ENCODE results near the gene TATDN3.
A peak's percentile ranks its signal among the peaks of the same experiment; 100 is the strongest.
"Not testable (repeated sequence)": the region's sequence is repeated elsewhere in the genome, so short reads cannot be mapped to it uniquely, and the experiment has no call there.

The TATDN3 gene

DNA sequence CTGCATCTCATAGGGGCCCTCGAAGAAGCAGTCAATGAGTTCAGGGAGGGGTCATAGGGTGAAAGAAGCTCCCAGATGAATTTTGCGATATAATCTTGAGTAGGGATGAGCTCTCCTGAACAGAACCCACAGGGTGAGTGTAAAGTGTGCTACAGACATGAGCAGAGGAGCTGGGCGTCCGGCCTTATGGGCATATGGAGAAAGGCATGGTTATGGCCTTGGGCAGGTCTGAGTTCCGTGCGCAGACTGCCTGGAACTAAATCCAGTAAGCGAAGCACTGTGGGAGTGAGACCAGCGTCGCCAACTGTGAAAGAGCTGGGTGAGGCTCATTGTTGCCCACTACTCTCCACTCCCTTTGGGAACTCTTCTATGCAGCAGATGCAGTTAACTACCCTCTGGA lies 28.9 kb upstream of the TATDN3 start:
- peak overlapping the region; percentile 24 for H3K27ac ChIP-seq
- TF ChIP-seq, protein P1, sequence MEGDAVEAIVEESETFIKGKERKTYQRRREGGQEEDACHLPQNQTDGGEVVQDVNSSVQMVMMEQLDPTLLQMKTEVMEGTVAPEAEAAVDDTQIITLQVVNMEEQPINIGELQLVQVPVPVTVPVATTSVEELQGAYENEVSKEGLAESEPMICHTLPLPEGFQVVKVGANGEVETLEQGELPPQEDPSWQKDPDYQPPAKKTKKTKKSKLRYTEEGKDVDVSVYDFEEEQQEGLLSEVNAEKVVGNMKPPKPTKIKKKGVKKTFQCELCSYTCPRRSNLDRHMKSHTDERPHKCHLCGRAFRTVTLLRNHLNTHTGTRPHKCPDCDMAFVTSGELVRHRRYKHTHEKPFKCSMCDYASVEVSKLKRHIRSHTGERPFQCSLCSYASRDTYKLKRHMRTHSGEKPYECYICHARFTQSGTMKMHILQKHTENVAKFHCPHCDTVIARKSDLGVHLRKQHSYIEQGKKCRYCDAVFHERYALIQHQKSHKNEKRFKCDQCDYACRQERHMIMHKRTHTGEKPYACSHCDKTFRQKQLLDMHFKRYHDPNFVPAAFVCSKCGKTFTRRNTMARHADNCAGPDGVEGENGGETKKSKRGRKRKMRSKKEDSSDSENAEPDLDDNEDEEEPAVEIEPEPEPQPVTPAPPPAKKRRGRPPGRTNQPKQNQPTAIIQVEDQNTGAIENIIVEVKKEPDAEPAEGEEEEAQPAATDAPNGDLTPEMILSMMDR (conservative IDR thresholded peaks at IDR 0.05): no peak

DNA sequence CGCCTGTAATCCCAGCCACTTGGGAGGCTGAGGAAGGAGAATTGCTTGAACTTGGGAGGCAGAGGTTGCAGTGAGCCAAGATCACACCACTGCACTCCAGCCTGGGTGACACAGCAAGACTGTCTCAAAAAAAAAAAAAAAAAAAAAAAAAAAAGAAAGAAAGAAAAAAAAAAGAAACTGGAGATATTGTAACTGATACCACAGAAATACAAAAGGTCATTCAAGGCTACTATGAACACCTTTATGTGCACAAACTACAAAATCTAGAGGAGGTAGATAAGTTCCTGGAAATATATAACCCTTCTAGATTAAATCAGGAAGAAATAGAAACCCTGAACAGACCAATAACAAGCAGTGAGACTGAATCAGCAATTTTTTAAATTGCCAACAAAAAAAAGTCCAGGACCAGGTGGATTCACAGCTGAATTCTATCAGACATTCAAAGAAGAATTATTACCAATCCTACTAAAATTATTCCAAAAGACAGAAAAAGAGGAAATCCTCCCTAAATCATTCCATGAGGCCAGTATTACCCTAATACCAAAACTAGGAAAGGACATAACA lies 26.9 kb upstream of the TATDN3 start:
- H3K27ac ChIP-seq: not testable (repeated sequence)

DNA sequence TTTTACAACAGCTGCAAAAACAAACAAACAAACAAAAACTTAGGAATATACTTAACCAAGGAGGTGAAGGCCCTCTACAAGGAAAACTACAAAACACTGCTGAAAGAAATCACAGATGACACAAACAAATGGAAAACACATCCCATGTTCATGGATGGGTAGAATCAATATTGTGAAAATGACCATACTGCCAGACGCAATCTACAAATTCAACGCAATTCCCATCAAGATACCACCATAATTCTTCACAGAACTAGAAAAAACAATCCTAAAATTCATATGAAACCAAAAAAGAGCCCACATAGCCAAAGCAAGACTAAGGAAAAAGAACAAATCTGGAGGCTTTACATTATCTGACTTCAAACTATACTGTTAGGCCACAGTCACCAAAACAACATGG lies 24.9 kb upstream of the TATDN3 start:
- peak overlapping the region; percentile 18 for H3K27ac ChIP-seq

DNA sequence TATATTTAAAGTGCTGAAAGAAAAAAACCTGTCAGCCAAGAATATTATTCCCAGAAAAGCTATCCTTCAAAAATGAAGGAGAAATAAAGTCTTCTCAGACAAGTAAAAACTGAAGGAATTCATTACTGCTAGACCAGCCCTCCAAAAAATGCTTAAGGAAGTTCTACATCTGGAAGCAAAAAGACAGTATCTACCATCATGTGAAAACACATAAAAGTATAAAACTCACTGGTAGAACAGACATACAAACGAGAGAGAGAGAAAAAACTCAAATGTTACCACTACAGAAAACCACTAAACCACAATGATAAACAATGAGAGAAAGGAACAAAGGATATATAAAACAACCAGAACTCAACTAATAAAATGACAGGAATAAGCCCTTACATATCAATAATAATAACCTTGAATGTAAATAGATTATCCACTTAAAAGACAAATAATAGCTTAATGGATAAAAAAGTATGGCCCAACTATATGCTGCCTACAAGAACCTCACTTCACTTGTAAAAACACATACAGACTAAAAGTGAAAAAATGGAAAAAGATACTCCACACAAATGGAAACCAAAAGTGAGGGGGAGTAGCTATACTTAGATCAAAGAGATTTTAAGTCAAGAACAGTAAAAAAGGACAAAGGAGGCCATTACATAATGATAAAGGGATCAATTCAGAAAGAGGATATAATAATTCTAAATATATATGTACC lies 22.1 kb upstream of the TATDN3 start:
- H3K27ac ChIP-seq: no peak overlapping the region
- TF ChIP-seq, protein P1 (conservative IDR thresholded peaks at IDR 0.05): no peak

DNA sequence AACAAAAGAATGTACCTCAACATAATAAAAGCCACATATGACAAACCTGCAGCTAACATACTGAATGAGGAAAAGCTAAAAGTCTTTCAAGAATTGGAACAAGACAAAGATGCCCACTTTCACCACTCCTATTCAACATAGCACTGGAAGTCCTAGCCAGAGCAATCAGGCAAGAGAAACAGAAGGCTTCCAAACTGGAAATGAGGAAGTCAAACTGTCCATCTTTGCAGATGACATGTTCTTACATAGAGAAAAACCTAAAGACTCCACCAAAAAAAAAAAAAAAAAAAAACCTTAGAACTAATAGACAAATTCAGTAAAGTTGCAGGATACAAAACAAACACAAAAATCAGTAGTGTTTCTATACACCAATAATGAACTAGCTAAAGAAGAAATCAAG lies 20.4 kb upstream of the TATDN3 start:
- no peak overlapping the region for H3K27ac ChIP-seq
- TF ChIP-seq, protein P1 (conservative IDR thresholded peaks at IDR 0.05): no peak

DNA sequence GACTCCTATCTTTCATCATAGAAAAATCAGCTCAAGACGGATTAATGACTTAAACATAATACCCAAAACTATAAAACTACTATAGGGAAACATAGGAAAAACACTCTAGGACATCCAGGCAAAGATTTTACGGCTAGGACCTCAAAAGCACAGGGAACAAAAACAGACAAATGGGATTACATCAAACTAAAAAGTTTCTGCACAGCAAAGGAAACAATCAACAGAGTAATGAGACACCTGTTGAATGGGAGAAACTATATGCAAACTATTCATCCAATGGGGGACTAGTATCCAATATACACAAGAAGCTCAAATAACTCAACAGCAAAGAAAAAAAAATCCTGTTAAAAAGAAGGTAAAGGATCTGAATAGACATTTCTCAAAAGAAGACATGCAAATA lies 18.7 kb upstream of the TATDN3 start:
- TF ChIP-seq, protein P1 (conservative IDR thresholded peaks at IDR 0.05): no peak
- H3K27ac ChIP-seq: no peak overlapping the region

DNA sequence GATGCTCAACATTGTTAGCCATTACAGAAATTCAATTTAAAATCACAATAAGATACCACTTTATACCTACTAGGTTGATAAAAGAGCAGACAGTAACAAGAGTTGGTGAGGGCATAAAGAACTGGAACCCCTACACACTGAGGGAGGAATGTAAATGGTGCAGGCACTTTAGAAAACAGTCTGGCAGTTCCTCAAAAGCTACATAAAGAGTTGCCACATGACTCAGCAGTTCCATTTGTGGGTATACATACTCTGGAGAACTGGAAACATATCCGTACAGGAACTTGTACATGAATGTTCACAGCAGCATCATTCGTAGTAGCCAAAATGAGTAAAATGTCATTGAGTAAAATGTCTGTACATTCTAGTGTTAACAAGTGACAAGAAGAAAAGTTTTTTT lies 17.1 kb upstream of the TATDN3 start:
- no peak overlapping the region for H3K27ac ChIP-seq

DNA sequence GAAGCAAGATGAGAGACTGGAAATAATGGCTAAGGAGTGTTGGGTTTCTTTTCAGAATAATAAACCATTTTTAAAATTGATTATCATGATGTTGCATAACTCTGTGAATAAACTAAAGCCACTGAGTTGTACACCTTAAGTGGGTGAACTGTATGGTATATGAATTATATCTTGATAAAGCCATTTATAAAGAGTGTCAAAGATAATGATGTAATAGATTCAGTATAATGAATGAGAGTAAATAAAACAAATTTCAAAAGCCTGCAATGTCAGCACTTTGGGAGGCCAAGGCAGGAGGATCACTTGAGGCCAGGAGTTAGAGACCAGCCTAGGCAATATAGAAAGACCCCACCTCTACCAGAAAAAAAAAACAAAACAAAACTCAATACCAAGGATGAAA lies 16.5 kb upstream of the TATDN3 start:
- TF ChIP-seq, protein P1 (conservative IDR thresholded peaks at IDR 0.05): no peak
- no peak overlapping the region for H3K27ac ChIP-seq

More for the DNA sequence above, 17.1 kb upstream of the TATDN3 start:
- TF ChIP-seq, protein P1 (conservative IDR thresholded peaks at IDR 0.05): no peak
